GM19438 (cell line): ENCODE measurements around the gene ENTHD1.

Source experiments
- ATAC-seq: cut with Tn5 transposase; IDR thresholded peaks from one replicate; pipeline ENCODE4 v1.9.1; 2021; ENCODE audit warnings: low read depth; ENCODE audit not compliant: unreplicated experiment

ENTHD1 gene

GRCh38 chr22:39697790-39698430 is 195.7 kb downstream of the ENTHD1 start:
- no peak for ATAC-seq

DNA sequence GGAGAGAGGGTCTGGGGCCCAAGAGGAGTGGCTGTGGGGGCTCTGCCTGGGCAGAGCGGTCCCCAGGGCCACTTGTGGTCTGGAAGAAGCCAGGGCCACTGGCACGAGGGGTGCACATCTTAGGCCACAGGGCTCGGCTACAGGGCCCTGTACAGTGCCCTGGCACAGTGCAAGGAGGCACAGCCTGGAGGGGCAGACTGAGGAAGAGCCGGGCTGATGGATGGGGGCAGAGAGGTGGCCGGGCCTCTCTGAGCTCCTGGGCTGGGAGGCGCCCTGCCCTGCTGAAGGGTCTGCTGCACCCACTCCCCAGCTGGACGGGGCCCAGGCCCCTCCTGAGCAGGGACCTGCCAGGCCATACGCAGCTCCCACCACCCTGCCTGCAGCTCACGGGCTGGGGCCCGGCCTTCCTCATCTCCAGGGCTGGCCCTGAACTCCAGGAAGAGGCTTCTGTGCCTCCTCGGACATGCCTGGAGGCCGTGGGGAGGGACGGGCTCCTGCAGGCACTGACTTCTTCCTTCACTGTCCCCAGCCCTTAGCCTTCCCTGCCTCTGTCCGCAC is 199.5 kb downstream of the ENTHD1 start:
- no peak for ATAC-seq
